ENCODE results near the gene AEBP2. TPM values are rescaled to one million over a fixed set of nuclear protein-coding genes. Genes with fewer than 3 reads are reported as not detected.

Gene AEBP2
- total and polyA plus RNA-seq, 9 of the 15 experiments (the other 6 are each of a cell fraction or from before 2014, with no cell fraction given): 5.7 to 43.7 (median 10.3) TPM

DNA sequence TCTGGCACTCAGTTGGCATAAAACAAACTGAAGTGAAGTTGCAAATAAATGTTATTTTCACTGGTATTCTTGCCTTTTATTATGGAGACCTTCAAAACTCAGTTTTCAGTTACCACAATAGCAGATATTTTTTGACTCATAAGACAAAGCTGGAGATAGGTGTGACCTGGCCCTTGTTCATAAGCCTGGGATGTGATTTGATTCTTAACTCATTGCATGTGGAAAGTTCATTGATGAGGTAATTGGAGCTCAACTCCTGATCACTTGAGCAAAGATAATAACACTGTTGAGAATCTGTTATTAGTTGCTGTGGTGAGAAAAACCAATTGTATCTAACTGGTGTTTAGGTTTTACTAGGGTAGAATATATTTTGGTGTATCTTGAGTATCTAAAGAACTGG is 105.1 kb downstream of the AEBP2 start:
- ATAC-seq (no peak), FAIRE-seq (no peak), DNase-seq (ENCODE audit: extremely low read depth in 1 of 4, low spot score in 3 of 4) (no peak)
- Histone ChIP-seq H2AFZ (ENCODE audit: low read depth, low read length) (no peak overlapping the region), H3K4me2 (ENCODE audit: insufficient read depth, low read length) (no peak overlapping the region), H3K4me1 (replicated peaks in 1 of 2; ENCODE audit: control insufficient read depth in 2 of 2, insufficient read depth in 2 of 2, low read length in 2 of 2) (no peaks in the 10 kb centered on the region), H3K9me3 (replicated peaks; ENCODE audit: control insufficient read depth, insufficient read depth, low read depth, low read length) (no peaks in the 10 kb centered on the region), H3K4me3 (no peak overlapping the region), H4K20me1 (replicated peaks; ENCODE audit: control insufficient read depth, insufficient read depth, low read length) (no peaks in the 10 kb centered on the region), H3K9me1 (ENCODE audit: control insufficient read depth, insufficient read depth, low read length) (no peaks in the 10 kb centered on the region), H3K36me3 (ENCODE audit: control insufficient read depth, insufficient read depth, low read length) (no peaks in the 10 kb centered on the region), H3K9ac (ENCODE audit: insufficient read depth in 1 of 2, low read depth in 2 of 2, low read length in 2 of 2) (no peak overlapping the region), H3K27ac (ENCODE audit: extremely low read depth, low read depth, low read length) (no peak overlapping the region), H3K27me3 (ENCODE audit: control insufficient read depth in 2 of 2, insufficient read depth in 2 of 2, low read length in 2 of 2) (no peaks in the 10 kb centered on the region), H3K79me2 (ENCODE audit: control insufficient read depth, insufficient read depth, low read length) (no peaks in the 10 kb centered on the region)
- ChIA-PET POLR2A (interaction anchor here (0.6 kb wide), 1 partner anchor 29 kb away, joined by 3 read pairs; no protein-coding TSS in a partner anchor), CTCF (ENCODE audit: low intra/inter-chr PET ratio) (no interaction called here)
- in situ Hi-C loops (cut with MboI) (no loop called here), intact Hi-C loops (cut with micrococcal nuclease) (no loop called here)
- BruUV-seq (replicated peaks): no TSS peak
- TF ChIP-seq KDM4B (IDR thresholded peaks at IDR 0.05; ENCODE audit: borderline replicate concordance in 2 of 2, low read depth in 1 of 2) (no peak), TAF9B (IDR thresholded peaks at IDR 0.05; ENCODE audit: partially characterized antibody) (no peak), ZBTB1 (CRISPR knock-in tag; IDR thresholded peaks at IDR 0.05; ENCODE audit: borderline replicate concordance, low read depth) (no peak), EP400 (IDR thresholded peaks at IDR 0.05) (no peak), ZC3H4 (CRISPR knock-in tag; IDR thresholded peaks at IDR 0.05; ENCODE audit: borderline replicate concordance) (no peak), ZNF274 (IDR thresholded peaks at IDR 0.05; ENCODE audit: borderline replicate concordance, low read depth, low read length) (no peak), ETV6 (IDR thresholded peaks at IDR 0.05; ENCODE audit: borderline replicate concordance in 1 of 2, low read depth in 2 of 2, low read length in 1 of 2) (no peak), ETV6 (CRISPR knock-in tag; IDR thresholded peaks at IDR 0.05; ENCODE audit: borderline replicate concordance) (no peak), FOXA3 (CRISPR knock-in tag; conservative IDR thresholded peaks at IDR 0.05 in 1 of 2, IDR thresholded peaks at IDR 0.05 in 1 of 2) (no peak)
- TF ChIP-seq, protein P1, sequence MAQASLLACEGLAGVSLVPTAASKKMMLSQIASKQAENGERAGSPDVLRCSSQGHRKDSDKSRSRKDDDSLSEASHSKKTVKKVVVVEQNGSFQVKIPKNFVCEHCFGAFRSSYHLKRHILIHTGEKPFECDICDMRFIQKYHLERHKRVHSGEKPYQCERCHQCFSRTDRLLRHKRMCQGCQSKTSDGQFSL (CRISPR knock-in tag; IDR thresholded peaks at IDR 0.05): no peak
- TF ChIP-seq, protein P1 (tag; IDR thresholded peaks at IDR 0.05): no peak
- TF ChIP-seq, protein P2, sequence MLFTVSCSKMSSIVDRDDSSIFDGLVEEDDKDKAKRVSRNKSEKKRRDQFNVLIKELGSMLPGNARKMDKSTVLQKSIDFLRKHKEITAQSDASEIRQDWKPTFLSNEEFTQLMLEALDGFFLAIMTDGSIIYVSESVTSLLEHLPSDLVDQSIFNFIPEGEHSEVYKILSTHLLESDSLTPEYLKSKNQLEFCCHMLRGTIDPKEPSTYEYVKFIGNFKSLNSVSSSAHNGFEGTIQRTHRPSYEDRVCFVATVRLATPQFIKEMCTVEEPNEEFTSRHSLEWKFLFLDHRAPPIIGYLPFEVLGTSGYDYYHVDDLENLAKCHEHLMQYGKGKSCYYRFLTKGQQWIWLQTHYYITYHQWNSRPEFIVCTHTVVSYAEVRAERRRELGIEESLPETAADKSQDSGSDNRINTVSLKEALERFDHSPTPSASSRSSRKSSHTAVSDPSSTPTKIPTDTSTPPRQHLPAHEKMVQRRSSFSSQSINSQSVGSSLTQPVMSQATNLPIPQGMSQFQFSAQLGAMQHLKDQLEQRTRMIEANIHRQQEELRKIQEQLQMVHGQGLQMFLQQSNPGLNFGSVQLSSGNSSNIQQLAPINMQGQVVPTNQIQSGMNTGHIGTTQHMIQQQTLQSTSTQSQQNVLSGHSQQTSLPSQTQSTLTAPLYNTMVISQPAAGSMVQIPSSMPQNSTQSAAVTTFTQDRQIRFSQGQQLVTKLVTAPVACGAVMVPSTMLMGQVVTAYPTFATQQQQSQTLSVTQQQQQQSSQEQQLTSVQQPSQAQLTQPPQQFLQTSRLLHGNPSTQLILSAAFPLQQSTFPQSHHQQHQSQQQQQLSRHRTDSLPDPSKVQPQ (CRISPR knock-in tag; IDR thresholded peaks at IDR 0.05; ENCODE audit: borderline replicate concordance): no peak
- TF ChIP-seq, protein P3, sequence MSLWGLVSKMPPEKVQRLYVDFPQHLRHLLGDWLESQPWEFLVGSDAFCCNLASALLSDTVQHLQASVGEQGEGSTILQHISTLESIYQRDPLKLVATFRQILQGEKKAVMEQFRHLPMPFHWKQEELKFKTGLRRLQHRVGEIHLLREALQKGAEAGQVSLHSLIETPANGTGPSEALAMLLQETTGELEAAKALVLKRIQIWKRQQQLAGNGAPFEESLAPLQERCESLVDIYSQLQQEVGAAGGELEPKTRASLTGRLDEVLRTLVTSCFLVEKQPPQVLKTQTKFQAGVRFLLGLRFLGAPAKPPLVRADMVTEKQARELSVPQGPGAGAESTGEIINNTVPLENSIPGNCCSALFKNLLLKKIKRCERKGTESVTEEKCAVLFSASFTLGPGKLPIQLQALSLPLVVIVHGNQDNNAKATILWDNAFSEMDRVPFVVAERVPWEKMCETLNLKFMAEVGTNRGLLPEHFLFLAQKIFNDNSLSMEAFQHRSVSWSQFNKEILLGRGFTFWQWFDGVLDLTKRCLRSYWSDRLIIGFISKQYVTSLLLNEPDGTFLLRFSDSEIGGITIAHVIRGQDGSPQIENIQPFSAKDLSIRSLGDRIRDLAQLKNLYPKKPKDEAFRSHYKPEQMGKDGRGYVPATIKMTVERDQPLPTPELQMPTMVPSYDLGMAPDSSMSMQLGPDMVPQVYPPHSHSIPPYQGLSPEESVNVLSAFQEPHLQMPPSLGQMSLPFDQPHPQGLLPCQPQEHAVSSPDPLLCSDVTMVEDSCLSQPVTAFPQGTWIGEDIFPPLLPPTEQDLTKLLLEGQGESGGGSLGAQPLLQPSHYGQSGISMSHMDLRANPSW (CRISPR knock-in tag; IDR thresholded peaks at IDR 0.05): no peak
- TF ChIP-seq, protein P4, sequence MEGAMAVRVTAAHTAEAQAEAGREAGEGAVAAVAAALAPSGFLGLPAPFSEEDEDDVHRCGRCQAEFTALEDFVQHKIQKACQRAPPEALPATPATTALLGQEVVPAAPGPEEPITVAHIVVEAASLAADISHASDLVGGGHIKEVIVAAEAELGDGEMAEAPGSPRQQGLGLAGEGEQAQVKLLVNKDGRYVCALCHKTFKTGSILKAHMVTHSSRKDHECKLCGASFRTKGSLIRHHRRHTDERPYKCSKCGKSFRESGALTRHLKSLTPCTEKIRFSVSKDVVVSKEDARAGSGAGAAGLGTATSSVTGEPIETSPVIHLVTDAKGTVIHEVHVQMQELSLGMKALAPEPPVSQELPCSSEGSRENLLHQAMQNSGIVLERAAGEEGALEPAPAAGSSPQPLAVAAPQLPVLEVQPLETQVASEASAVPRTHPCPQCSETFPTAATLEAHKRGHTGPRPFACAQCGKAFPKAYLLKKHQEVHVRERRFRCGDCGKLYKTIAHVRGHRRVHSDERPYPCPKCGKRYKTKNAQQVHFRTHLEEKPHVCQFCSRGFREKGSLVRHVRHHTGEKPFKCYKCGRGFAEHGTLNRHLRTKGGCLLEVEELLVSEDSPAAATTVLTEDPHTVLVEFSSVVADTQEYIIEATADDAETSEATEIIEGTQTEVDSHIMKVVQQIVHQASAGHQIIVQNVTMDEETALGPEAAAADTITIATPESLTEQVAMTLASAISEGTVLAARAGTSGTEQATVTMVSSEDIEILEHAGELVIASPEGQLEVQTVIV (CRISPR knock-in tag; IDR thresholded peaks at IDR 0.05; ENCODE audit: borderline replicate concordance): no peak

All from K562 (cell line).